WTC11 (cell line): ENCODE measurements around the gene C10orf90. TPM values are rescaled to one million over a fixed set of nuclear protein-coding genes. Genes with fewer than 3 reads are reported as not detected.

Experiments used
- ATAC-seq: fragments of 200-7000 bp; cut with Tn5 transposase; 2 replicates; pipeline ENCODE4 v1.10.0; 2021; ENCODE audit warnings: mild to moderate bottlenecking, moderate library complexity
- CTCF ChIA-PET: fragments of 300-600 bp; sonication (Branson Sonifier 250); formaldehyde crosslinking; loops from one replicate; lab custom pipeline; 2021; ENCODE audit warnings: antibody characterized with exemption; lab: Charles Lee
- POLR2A ChIA-PET: fragments of 350-600 bp; sonication (Branson Sonifier 250); formaldehyde crosslinking; loops from one replicate; lab custom pipeline; 2021; ENCODE audit warnings: antibody characterized with exemption; lab: Charles Lee
- DNase-seq: peaks from one replicate; pipeline ENCODE4 v3.0.0; 2021; ENCODE audit warnings: low spot score
- H3K27ac Mint-ChIP-seq: 2 replicates; pipeline ENCODE4 v1.8.0; 2021; ENCODE audit warnings: mixed read lengths
- H3K27me3 Mint-ChIP-seq: 2 replicates; pipeline ENCODE4 v1.8.0; 2021; ENCODE audit warnings: low read depth, mild to moderate bottlenecking, moderate library complexity, mixed read lengths
- H3K36me3 Mint-ChIP-seq: 2 replicates; pipeline ENCODE4 v1.8.0; 2021; ENCODE audit warnings: mixed read lengths
- H3K4me1 Mint-ChIP-seq: 2 replicates; pipeline ENCODE4 v1.8.0; 2022; ENCODE audit warnings: mixed read lengths
- H3K4me3 Mint-ChIP-seq: 2 replicates; pipeline ENCODE4 v1.8.0; 2021; ENCODE audit warnings: mild to moderate bottlenecking, moderate library complexity, mixed read lengths
- H3K9me3 Mint-ChIP-seq: 2 replicates; pipeline ENCODE4 v1.8.0; 2021; ENCODE audit warnings: mixed read lengths
- ATF3 ChIP-seq: sonication (generic); formaldehyde crosslinking; conservative IDR thresholded peaks from 2 replicates; pipeline ENCODE4 v1.8.1; 2022; ENCODE audit warnings: mild to moderate bottlenecking, missing genetic modification reagents
- CBFB ChIP-seq: sonication (generic); formaldehyde crosslinking; IDR thresholded peaks from 2 replicates; pipeline ENCODE4 v1.8.1; 2022; ENCODE audit warnings: mild to moderate bottlenecking, low read depth, missing genetic modification reagents
- ELF4 ChIP-seq: sonication (generic); formaldehyde crosslinking; IDR thresholded peaks from 2 replicates; pipeline ENCODE4 v1.8.1; 2022; ENCODE audit warnings: low read depth, mild to moderate bottlenecking, moderate library complexity, missing genetic modification reagents
- EMX1 ChIP-seq: fragments of 250-450 bp; sonication (Bioruptor Pico); IDR thresholded peaks from 2 replicates; pipeline ENCODE4 v1.8.0; 2021; ENCODE audit warnings: mild to moderate bottlenecking
- ERG ChIP-seq: fragments of 250-450 bp; sonication (Bioruptor Pico); IDR thresholded peaks from 2 replicates; pipeline ENCODE4 v1.8.0; 2021; ENCODE audit warnings: mild to moderate bottlenecking
- ETV6 ChIP-seq: sonication (generic); formaldehyde crosslinking; IDR thresholded peaks from 2 replicates; pipeline ENCODE4 v1.8.1; 2022; ENCODE audit warnings: mild to moderate bottlenecking, missing genetic modification reagents
- FOXK1 ChIP-seq: sonication (generic); formaldehyde crosslinking; IDR thresholded peaks from 2 replicates; pipeline ENCODE4 v1.8.0; 2022; ENCODE audit warnings: mild to moderate bottlenecking, moderate library complexity, missing genetic modification reagents
- FOXP1 ChIP-seq: sonication (generic); formaldehyde crosslinking; IDR thresholded peaks from 2 replicates; pipeline ENCODE4 v1.8.0; 2022; ENCODE audit warnings: missing genetic modification reagents, mild to moderate bottlenecking, moderate library complexity, borderline replicate concordance
- OVOL2 ChIP-seq: fragments of 250-450 bp; sonication (Bioruptor Pico); IDR thresholded peaks from 2 replicates; pipeline ENCODE4 v1.9.0; 2021; ENCODE audit warnings: mild to moderate bottlenecking, borderline replicate concordance
- ZBTB21 ChIP-seq: sonication (generic); formaldehyde crosslinking; IDR thresholded peaks from 2 replicates; pipeline ENCODE4 v1.8.1; 2023; ENCODE audit warnings: mild to moderate bottlenecking, missing genetic modification reagents, borderline replicate concordance
- ZNF121 ChIP-seq: sonication (generic); formaldehyde crosslinking; IDR thresholded peaks from 2 replicates; pipeline ENCODE4 v1.8.0; 2023; ENCODE audit warnings: missing genetic modification reagents
- ZNF232 ChIP-seq: sonication (generic); formaldehyde crosslinking; IDR thresholded peaks from 2 replicates; pipeline ENCODE4 v1.8.0; 2022; ENCODE audit warnings: mild to moderate bottlenecking, missing genetic modification reagents
- ZNF317 ChIP-seq: sonication (generic); formaldehyde crosslinking; IDR thresholded peaks from 2 replicates; pipeline ENCODE4 v1.8.1; 2023; ENCODE audit warnings: low read depth, mild to moderate bottlenecking, moderate library complexity, missing genetic modification reagents, borderline replicate concordance
- total RNA-seq: library from RNA; stranded (reverse); gene quantifications from 3 replicates; pipeline ENCODE4 v1.2.3, GENCODE V29; 2021
- TF ChIP-seq, protein P1 (sequence below): fragments of 250-450 bp; sonication (Bioruptor Pico); conservative IDR thresholded peaks from 2 replicates; pipeline ENCODE4 v1.9.0; 2021; ENCODE audit warnings: mild to moderate bottlenecking
- TF ChIP-seq, protein P2 (sequence below): fragments of 250-450 bp; sonication (Bioruptor Pico); IDR thresholded peaks from 2 replicates; pipeline ENCODE4 v1.9.0; 2021; ENCODE audit warnings: moderate library complexity, mild to moderate bottlenecking, inconsistent platforms, borderline replicate concordance
- TF ChIP-seq, protein P3 (sequence below): fragments of 250-450 bp; sonication (Bioruptor Pico); IDR thresholded peaks from 2 replicates; pipeline ENCODE4 v2.1.2; 2022; ENCODE audit warnings: mild to moderate bottlenecking, moderate library complexity
- TF ChIP-seq, protein P4 (sequence below): sonication (generic); formaldehyde crosslinking; IDR thresholded peaks from 2 replicates; pipeline ENCODE4 v1.8.1; 2023; ENCODE audit warnings: mild to moderate bottlenecking, missing genetic modification reagents
- TF ChIP-seq, protein P5 (sequence below): sonication (generic); formaldehyde crosslinking; IDR thresholded peaks from 2 replicates; pipeline ENCODE4 v1.8.1; 2023; ENCODE audit warnings: mild to moderate bottlenecking, missing genetic modification reagents, moderate library complexity
- TF ChIP-seq, protein P6 (sequence below): fragments of 250-450 bp; sonication (Bioruptor Pico); IDR thresholded peaks from 2 replicates; pipeline ENCODE4 v1.9.0; 2021; ENCODE audit warnings: mild to moderate bottlenecking

C10orf90 gene
- total RNA-seq, 1 experiment from 2014 or later, result 0.85 TPM

DNA sequence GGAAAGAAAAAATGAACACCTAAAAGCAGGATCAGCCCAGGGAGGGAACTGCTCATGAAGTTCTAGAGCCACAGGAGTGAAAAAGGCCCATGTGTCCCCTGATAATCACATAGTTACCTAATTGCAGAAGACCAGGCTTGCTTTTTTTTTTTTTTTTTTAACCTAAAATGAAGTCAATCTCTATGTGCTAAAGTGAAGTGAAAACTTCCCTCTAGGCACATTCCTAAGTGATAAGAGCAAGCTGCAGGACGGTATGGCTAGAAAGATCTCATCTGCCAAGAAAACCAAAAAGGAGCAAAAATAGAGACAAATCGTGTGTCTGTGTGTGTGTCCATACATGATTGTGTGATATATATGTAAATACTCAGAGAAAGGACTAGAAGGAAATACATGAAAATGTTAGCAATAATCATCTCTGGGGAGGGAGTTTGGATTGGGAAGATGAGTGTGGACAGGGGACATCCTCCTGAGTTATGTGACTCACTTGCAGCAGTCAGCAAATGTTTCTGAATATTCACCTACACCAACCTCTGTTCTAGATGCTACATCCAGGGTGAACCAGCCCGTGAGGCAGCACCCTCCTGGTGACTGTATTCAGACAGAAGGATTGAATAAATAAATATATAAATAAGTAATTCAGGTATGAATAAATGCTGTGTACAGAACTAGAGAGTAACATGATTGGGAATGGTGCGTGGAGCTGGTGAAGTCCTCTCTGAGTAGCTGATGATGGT, 76.4 kb downstream of the C10orf90 start:
- Mint-ChIP-seq H3K4me3 (no peak overlapping the region), H3K27ac (no peak overlapping the region)

DNA sequence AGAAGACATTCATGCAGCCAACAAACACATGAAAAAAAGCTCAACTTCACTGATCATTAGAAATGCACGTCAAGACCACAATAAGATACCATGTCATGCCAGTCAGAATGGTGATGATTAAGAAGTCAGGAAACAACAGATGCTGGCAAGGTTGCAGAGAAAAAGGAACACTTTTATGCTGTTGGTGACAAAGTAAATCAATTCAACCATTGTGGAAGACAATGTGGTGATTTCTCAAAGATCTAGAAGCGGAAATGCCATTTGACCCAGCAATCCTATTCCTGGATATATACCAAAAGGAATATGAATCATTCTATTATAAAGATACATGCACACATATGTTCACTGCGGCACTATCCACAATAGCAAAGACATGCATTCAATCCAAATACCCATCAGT, 77.6 kb downstream of the C10orf90 start:
- no peak for TF ChIP-seq ERG (CRISPR knock-in tag)
- no peaks in the 10 kb centered on the region for H3K9me3 Mint-ChIP-seq
- DNase-seq (no peak), ATAC-seq (no peak)
- H3K36me3 Mint-ChIP-seq, result no peaks in the 10 kb centered on the region
- no peak overlapping the region for H3K4me3 Mint-ChIP-seq
- ChIA-PET CTCF (no interaction called here), POLR2A (no interaction called here)
- H3K27ac Mint-ChIP-seq, result no peak overlapping the region
- H3K27me3 Mint-ChIP-seq, result no peaks in the 10 kb centered on the region; the same call in 1 of the 2 replicates
- no peaks in the 10 kb centered on the region for H3K4me1 Mint-ChIP-seq

More for the DNA sequence above, 76.4 kb downstream of the C10orf90 start:
- Mint-ChIP-seq H3K4me1 (peaks cover 6% of the 10 kb centered on the region; the same call in 1 of the 2 replicates), H3K36me3 (no peaks in the 10 kb centered on the region), H3K9me3 (no peaks in the 10 kb centered on the region), H3K27me3 (no peaks in the 10 kb centered on the region; the same call in 1 of the 2 replicates)
- ATAC-seq (no peak), DNase-seq (no peak)
- TF ChIP-seq, protein P1, sequence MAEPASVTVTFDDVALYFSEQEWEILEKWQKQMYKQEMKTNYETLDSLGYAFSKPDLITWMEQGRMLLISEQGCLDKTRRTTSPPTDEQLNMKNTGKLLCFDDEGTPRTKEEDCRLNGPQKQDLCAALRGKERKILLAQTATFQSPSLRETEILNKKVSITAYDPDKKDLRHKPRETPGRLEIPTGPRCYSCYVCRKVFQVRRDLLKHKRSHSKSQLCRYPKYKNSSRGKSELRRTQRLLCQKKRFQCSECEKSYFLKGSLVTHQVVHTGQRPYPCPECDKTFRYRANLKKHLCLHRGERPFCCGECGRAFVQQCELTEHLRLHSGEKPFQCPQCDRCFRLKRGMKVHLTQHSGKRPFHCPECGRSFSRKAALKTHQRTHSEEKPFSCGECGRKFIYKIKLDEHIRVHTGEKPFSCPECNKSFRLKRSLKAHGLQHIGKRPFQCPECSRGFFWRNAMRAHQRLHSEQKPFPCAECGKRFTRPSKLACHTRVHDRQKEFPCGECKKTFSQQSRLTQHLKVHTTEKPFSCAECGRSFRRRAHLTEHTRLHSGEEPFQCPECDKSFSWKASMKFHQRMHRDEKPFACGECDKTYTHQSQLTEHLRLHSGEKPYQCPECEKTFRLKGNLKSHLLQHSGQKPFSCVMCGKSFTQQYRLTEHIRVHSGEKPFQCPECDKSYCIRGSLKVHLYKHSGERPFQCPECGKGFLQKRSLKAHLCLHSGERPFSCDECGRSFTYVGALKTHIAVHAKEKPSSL (CRISPR knock-in tag), result no peak
- ChIA-PET POLR2A (no interaction called here), CTCF (no interaction called here)

GRCh38 chr10:126588024-126588423, 82.5 kb downstream of the C10orf90 start:
- no peak for TF ChIP-seq FOXK1 (CRISPR knock-in tag)
- TF ChIP-seq, protein P2, sequence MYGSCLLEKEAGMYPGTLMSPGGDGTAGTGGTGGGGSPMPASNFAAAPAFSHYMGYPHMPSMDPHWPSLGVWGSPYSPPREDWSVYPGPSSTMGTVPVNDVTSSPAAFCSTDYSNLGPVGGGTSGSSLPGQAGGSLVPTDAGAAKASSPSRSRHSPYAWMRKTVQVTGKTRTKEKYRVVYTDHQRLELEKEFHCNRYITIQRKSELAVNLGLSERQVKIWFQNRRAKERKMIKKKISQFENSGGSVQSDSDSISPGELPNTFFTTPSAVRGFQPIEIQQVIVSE, result no peak
- CTCF ChIA-PET, result interaction anchor here (2.6 kb wide), 1 partner anchor 11 kb away, joined by 7 read pairs; no protein-coding TSS in a partner anchor
- POLR2A ChIA-PET, result no interaction called here
- Mint-ChIP-seq H3K9me3 (no peaks in the 10 kb centered on the region), H3K4me1 (peaks cover 29% of the 10 kb centered on the region), H3K27ac (no peak overlapping the region), H3K27me3 (no peaks in the 10 kb centered on the region; the same call in 1 of the 2 replicates), H3K4me3 (no peak overlapping the region), H3K36me3 (no peaks in the 10 kb centered on the region)
- ATAC-seq, result no peak
- no peak for DNase-seq

GRCh38 chr10:126586878-126587277, 83.6 kb downstream of the C10orf90 start:
- Mint-ChIP-seq H3K27me3 (no peaks in the 10 kb centered on the region; the same call in 1 of the 2 replicates), H3K36me3 (no peaks in the 10 kb centered on the region), H3K27ac (no peak overlapping the region), H3K4me3 (no peak overlapping the region), H3K9me3 (no peaks in the 10 kb centered on the region), H3K4me1 (peaks cover 35% of the 10 kb centered on the region)
- CTCF ChIA-PET, result interaction anchor here (2.6 kb wide), 1 partner anchor 13 kb away, joined by 7 read pairs; no protein-coding TSS in a partner anchor
- DNase-seq (no peak), ATAC-seq (no peak)
- POLR2A ChIA-PET, result no interaction called here
- TF ChIP-seq, protein P3, sequence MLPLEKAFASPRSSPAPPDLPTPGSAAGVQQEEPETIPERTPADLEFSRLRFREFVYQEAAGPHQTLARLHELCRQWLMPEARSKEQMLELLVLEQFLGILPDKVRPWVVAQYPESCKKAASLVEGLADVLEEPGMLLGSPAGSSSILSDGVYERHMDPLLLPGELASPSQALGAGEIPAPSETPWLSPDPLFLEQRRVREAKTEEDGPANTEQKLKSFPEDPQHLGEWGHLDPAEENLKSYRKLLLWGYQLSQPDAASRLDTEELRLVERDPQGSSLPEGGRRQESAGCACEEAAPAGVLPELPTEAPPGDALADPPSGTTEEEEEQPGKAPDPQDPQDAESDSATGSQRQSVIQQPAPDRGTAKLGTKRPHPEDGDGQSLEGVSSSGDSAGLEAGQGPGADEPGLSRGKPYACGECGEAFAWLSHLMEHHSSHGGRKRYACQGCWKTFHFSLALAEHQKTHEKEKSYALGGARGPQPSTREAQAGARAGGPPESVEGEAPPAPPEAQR (CRISPR knock-in tag), result no peak
- TF ChIP-seq ZBTB21 (CRISPR knock-in tag) (no peak), ATF3 (CRISPR knock-in tag) (no peak), ETV6 (no peak), CBFB (no peak), EMX1 (CRISPR knock-in tag) (no peak), ZNF121 (CRISPR knock-in tag) (no peak), ZNF232 (CRISPR knock-in tag) (no peak), FOXP1 (no peak), ZNF317 (CRISPR knock-in tag) (no peak), OVOL2 (CRISPR knock-in tag) (no peak), ELF4 (CRISPR knock-in tag) (no peak)
- TF ChIP-seq, protein P4, sequence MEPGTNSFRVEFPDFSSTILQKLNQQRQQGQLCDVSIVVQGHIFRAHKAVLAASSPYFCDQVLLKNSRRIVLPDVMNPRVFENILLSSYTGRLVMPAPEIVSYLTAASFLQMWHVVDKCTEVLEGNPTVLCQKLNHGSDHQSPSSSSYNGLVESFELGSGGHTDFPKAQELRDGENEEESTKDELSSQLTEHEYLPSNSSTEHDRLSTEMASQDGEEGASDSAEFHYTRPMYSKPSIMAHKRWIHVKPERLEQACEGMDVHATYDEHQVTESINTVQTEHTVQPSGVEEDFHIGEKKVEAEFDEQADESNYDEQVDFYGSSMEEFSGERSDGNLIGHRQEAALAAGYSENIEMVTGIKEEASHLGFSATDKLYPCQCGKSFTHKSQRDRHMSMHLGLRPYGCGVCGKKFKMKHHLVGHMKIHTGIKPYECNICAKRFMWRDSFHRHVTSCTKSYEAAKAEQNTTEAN (CRISPR knock-in tag), result no peak
- TF ChIP-seq, protein P5, sequence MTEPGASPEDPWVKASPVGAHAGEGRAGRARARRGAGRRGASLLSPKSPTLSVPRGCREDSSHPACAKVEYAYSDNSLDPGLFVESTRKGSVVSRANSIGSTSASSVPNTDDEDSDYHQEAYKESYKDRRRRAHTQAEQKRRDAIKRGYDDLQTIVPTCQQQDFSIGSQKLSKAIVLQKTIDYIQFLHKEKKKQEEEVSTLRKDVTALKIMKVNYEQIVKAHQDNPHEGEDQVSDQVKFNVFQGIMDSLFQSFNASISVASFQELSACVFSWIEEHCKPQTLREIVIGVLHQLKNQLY (CRISPR knock-in tag), result no peak
- TF ChIP-seq, protein P6, sequence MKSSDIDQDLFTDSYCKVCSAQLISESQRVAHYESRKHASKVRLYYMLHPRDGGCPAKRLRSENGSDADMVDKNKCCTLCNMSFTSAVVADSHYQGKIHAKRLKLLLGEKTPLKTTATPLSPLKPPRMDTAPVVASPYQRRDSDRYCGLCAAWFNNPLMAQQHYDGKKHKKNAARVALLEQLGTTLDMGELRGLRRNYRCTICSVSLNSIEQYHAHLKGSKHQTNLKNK, result no peak
